GM21390 (cell line): Measurements from ENCODE around the gene AAK1.
"Not testable (repeated sequence)": the region's sequence is repeated elsewhere in the genome, so short reads cannot be mapped to it uniquely, and the experiment has no call there.

Source experiments
- ATAC-seq: cut with Tn5 transposase; IDR thresholded peaks from one replicate; pipeline ENCODE4 v1.9.1; 2021; ENCODE audit not compliant: unreplicated experiment

Gene AAK1

DNA sequence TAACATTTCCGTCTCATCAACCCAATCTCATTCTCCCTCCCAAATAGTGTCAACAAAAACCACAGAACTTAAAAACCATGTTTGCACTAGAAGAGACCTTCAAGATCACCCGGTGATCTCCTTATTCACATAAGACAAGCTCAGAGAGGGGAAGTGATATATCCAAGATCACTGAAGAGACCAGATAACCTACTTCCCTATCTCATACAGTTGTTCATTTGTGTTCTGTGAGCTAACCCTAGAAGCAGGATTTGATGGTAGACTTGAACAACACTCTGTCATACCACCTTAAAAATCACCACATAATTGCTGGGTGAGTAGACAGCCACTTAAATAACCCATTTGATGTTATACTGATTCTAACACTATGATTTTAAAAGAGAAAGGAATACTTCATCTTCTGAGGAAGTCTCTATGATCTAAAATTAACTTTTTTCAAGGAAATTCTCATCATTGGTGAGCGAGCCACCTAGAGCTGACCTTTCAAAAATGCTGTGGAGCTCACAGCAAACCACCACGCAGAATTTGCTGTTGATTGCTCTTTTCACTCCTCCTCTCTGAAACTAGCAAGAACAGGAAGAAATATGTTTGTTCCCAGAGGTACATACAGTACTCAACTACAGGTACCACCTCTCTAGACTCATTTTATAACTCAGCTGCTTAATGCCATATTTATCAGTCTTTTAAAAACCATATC, 15.1 kb downstream of the AAK1 start:
- no peak for ATAC-seq

GRCh38 chr2:69625078-69625795, 18.3 kb downstream of the AAK1 start:
- no peak for ATAC-seq

- no peak for ATAC-seq
Measured at GRCh38 chr2:69624611-69625010, 18.9 kb downstream of the AAK1 start.

GRCh38 chr2:69624131-69624530, 19.4 kb downstream of the AAK1 start:
- ATAC-seq: no peak

- no peak for ATAC-seq
Measured at GRCh38 chr2:69623236-69623635, 20.3 kb downstream of the AAK1 start.

GRCh38 chr2:69622805-69623204, 20.7 kb downstream of the AAK1 start:
- not testable (repeated sequence) for ATAC-seq

DNA sequence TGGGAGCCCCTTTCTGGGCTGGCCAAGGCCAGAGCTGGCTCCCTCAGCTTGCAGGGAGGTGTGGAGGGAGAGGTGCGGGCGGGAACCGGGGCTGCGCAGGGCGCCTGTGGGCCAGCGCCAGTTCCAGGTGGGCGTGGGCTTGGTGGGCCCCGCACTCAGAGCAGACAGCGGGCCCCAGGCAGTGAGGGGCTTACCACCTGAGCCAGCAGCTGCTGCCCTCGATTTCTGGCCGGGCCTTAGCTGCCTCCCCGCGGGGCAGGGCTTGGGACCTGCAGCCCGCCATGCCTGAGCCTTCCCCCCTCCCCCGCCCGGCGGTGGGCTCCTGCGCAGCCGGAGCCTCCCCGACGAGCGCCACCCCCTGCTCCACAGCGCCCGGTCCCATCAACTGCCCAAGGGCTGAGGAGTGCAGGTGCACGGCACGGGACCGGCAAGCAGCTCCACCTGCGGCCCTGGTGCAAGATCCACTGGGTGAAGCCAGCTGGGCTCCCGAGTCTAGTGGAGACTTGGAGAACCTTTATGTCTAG, 21.5 kb downstream of the AAK1 start:
- not testable (repeated sequence) for ATAC-seq

DNA sequence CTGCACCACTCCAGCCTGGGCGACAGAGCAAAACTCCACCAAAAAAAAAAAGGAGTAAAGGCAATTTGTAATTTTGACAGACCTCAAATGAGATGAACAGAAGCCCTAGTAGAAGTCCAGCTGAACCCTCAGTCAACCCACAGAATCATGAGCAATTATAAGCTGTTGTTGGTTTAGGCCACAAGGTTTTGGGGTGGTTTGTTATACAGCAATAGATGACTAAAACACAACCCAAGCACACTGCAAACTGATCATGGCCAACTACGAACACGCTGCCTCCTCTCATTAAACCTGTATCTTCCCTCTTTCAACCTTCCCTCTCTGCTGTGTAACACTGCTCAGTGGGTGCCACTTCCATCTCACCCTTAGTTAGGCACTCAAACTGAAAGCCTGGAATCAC, 22.1 kb downstream of the AAK1 start:
- no peak for ATAC-seq

GRCh38 chr2:69620870-69621269, 22.7 kb downstream of the AAK1 start:
- no peak for ATAC-seq

DNA sequence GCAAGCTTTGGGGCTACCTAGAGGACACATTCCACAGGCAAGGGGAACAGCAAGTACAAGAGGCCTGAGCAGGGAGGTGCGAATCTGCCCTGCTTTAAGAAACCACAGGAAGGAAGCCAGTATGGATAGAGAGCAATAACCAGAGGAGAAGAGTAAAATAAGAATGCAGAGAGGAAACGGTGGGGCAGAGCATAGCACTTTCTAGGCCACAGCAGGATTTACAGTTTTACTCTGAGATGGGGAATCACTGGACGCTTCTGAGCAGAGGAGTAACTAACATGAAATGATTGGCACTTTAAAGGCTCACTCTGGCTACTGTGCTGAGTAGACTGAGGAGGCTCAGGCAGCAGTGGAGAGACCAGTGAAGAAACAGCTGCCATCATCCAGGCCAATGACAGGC, 23.8 kb downstream of the AAK1 start:
- no peak for ATAC-seq

DNA sequence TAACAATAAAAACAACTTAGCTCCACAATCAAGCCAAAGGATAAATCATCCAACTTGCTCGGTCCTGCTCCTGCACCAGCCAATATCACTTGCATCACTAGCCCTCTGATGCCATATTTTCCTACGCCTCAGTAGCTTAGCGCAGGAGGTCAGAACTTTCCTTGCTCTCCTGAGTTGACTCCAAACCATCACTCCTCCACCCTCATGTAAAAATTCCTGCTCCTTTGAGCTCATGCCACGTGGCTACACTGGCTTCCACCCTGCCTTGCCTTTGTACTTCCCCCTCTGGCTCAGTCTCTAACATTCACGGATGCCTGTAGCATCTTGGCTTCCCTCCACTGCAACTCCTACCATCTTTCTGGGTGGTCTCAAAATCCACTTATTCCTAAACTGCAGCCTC, 25.2 kb downstream of the AAK1 start:
- no peak for ATAC-seq

DNA sequence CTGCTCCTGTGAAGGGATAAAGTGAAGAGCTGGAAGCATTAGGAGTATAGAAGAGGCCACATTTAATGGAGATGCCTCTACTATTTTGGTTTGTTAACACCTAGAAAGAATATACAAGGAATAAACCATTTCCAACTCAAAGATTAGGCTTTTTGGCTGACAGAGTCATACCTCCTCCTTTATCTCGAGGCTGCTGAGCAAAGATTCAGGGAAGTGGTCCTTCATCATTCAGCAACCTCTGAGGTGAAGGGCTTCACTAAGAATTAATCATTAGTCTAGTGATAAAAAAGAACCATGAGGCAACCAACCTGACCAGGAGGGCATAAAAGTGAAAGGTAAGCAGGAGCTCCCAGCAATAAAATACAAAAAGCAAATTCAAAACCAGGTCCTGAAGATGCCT, 25.8 kb downstream of the AAK1 start:
- no peak for ATAC-seq

DNA sequence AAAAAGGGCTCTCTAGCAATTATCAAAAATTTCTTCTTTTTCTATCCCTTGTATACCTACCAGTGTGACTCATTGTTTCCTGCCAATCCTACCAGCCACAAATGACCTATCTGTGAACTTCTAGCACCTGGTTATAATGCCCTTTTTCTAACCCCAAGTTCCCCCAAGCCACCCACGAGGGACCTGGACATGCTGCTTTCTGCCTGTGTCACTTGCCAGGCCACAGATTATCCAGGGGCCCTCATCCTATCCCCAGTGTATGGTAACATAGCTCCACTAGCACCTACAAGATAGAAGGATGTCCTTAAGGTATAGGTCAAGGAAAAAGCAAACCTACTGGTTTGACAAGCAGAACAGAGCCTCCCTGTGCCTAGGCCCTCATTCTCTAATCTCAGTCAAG, 26.8 kb downstream of the AAK1 start:
- ATAC-seq: no peak

- ATAC-seq: peak; percentile 65
Measured at GRCh38 chr2:69615969-69616368, 27.6 kb downstream of the AAK1 start.

DNA sequence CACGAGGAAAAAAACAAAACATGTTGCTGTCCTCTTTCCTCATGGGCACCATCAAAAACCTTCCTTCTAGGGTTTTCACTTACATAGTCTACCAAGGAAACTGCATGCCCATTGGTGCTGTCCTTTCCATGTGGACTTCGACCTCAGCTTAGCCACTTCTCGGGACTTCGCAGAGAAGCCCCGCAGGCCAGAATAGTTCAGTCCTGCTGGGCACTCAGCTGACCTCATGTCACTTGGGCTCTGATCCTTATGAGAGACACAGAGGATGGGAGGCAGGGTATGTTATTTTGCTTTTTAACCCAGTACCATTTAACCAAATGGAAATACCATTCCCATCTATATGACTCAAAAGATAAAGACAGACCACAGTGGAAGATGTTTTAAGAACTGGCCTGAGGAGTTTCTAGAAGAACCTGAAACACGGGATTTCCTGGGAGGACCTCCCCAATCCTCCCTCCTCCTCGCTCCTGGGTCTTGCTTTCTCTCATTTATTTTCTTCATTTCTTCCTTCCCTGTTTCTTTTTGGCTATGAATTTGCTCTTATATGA, 28.4 kb downstream of the AAK1 start:
- no peak for ATAC-seq

GRCh38 chr2:69612707-69613106, 30.8 kb downstream of the AAK1 start:
- ATAC-seq: no peak

GRCh38 chr2:69612200-69612599, 31.3 kb downstream of the AAK1 start:
- no peak for ATAC-seq

DNA sequence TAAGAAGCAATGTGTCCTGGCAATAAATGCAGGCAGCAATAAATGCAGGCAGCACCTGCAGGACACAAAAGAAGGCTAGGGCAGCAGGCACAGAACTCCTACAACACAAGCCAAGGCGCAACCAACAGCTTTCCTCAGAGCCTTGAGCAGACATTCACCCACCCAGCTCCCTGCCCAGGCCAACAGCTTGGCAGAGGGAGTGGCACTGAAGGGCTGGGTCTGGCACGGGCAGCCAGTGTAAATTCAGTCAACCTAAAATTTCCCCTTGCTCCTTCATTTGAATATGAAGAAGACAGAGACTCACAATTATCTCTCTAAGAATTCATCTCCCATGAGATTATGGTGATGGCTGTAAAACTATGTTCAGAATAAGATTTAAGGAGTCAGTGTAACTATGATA, 35.4 kb downstream of the AAK1 start:
- no peak for ATAC-seq

- ATAC-seq: not testable (repeated sequence)
Measured at GRCh38 chr2:69606771-69607170, 36.8 kb downstream of the AAK1 start.

- no peak for ATAC-seq
Measured at GRCh38 chr2:69605284-69605683, 38.3 kb downstream of the AAK1 start.

- no peak for ATAC-seq
Measured at GRCh38 chr2:69604836-69605235, 38.7 kb downstream of the AAK1 start.

DNA sequence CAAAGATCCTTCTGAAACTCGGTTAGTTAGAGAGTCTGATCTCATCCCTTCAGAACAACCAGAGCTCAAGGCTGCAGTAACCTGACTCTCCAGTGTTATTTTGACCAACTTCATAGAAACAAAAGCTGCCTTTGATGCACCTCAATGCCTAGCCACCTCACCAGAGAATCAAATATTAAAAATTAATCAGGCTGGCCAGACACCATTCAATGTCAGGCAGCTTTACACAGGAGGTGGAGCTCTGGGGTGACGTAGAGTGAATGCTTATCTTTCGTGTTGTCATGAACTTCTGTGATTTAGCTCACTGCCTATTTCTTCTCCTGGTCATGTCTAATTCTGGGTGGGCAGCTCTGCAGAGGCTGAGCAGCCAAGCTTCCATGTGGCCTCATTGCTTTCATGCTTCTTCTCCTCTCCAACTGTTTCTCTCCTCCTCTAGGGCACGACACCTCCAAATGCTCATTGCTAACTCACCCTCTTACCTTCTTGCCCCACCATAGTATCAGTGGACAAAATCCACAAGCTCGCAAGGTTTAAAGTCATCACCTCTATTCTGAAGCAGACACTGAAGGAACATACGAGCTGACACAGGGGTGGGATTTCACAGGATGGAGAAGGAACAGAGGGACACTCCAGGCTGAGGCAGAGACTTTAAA, 39.4 kb downstream of the AAK1 start:
- no peak for ATAC-seq
